CD14-positive monocyte (primary cell): ENCODE results near the gene PIK3C2B. TPM values are rescaled to one million over a fixed set of nuclear protein-coding genes. Genes with fewer than 3 reads are reported as not detected.

Experiments
- DNase-seq, 3 donors: peaks; one replicate each; pipeline ENCODE4 v3.0.0-alpha.2; 2011 to 2022
- H2AFZ ChIP-seq: 2 replicates; pipeline ENCODE4 v1.6.0; 2012; ENCODE audit warnings: mild to moderate bottlenecking, low read depth, low read length, inconsistent platforms; ENCODE audit not compliant: insufficient read depth, poor library complexity, severe bottlenecking
- H3K27ac ChIP-seq, 2 donors: 1 replicate in 1 of 2; 2 replicates in 1 of 2; pipeline ENCODE4 v1.5.1; 2012 to 2013; ENCODE audit warnings: low read length in 2 of 2, control low read depth in 1 of 2, inconsistent platforms in 1 of 2, low read depth in 1 of 2, mild to moderate bottlenecking in 1 of 2
- H3K27me3 ChIP-seq, 2 donors: one replicate each; pipeline versions ENCODE4 v1.6.0 to v1.6.1; 2011 to 2013; ENCODE audit warnings: low read length in 2 of 2; ENCODE audit not compliant: control insufficient read depth in 2 of 2, insufficient read depth in 2 of 2
- H3K36me3 ChIP-seq, 2 donors: replicated peaks in 1 of 2; 1 replicate in 1 of 2; 2 replicates in 1 of 2; pipeline versions ENCODE4 v1.5.1 to v1.6.1; 2012 to 2013; ENCODE audit warnings: low read length in 2 of 2, control low read depth in 1 of 2, inconsistent platforms in 1 of 2, mild to moderate bottlenecking in 1 of 2; ENCODE audit not compliant: insufficient read depth in 2 of 2, control insufficient read depth in 1 of 2
- H3K4me1 ChIP-seq, 2 donors: 1 replicate in 1 of 2; 2 replicates in 1 of 2; pipeline versions ENCODE4 v1.5.1 to v1.6.1; 2012 to 2013; ENCODE audit warnings: low read length in 2 of 2, control low read depth in 1 of 2, inconsistent platforms in 1 of 2, mild to moderate bottlenecking in 1 of 2, moderate library complexity in 1 of 2; ENCODE audit not compliant: insufficient read depth in 2 of 2, control insufficient read depth in 1 of 2
- H3K4me2 ChIP-seq: replicated peaks from 2 replicates; pipeline ENCODE3; 2012; ENCODE audit warnings: low read length, moderate library complexity, mild to moderate bottlenecking; ENCODE audit not compliant: poor library complexity, severe bottlenecking; ENCODE audit errors: extremely low read depth
- H3K4me3 ChIP-seq, 3 experiments: fragments of 200-600 bp in 1 of 3; sonication (generic) in 1 of 3; replicated peaks in 1 of 3; 1 replicate in 2 of 3; 2 replicates in 1 of 3; pipeline ENCODE4 v1.5.1; 2011 to 2013; ENCODE audit warnings: low read length in 3 of 3, mild to moderate bottlenecking in 3 of 3, control low read depth in 2 of 3, low read depth in 2 of 3, inconsistent platforms in 1 of 3, moderate library complexity in 1 of 3
- H3K79me2 ChIP-seq: 2 replicates; pipeline ENCODE4 v1.6.0; 2012; ENCODE audit warnings: mild to moderate bottlenecking, control low read depth, inconsistent platforms, low read length, moderate library complexity; ENCODE audit not compliant: insufficient read depth
- H3K9ac ChIP-seq: 2 replicates; pipeline ENCODE4 v1.6.0; 2017; ENCODE audit warnings: low read length, mild to moderate bottlenecking; ENCODE audit not compliant: insufficient read depth, poor library complexity, severe bottlenecking
- H3K9me3 ChIP-seq, 2 donors: replicated peaks in 1 of 2; 1 replicate in 1 of 2; 2 replicates in 1 of 2; pipeline versions ENCODE4 v1.5.1 to v1.6.1; 2012 to 2013; ENCODE audit warnings: low read length in 2 of 2, control low read depth in 1 of 2; ENCODE audit not compliant: control insufficient read depth in 1 of 2, insufficient read depth in 1 of 2
- H4K20me1 ChIP-seq: 2 replicates; pipeline ENCODE4 v1.6.0; 2012; ENCODE audit warnings: mild to moderate bottlenecking, low read length, control low read depth, moderate library complexity; ENCODE audit not compliant: insufficient read depth
- H3K27ac Mint-ChIP-seq, 7 donors: one replicate each; pipeline ENCODE4 v1.8.0; 2020; ENCODE audit warnings: mild to moderate bottlenecking in 7 of 7, mixed read lengths in 7 of 7, moderate library complexity in 6 of 7, inconsistent platforms in 2 of 7
- H3K27me3 Mint-ChIP-seq, 3 donors: one replicate each; pipeline ENCODE4 v1.8.0; 2021 to 2022; ENCODE audit warnings: low read depth in 3 of 3, mild to moderate bottlenecking in 3 of 3, mixed read lengths in 3 of 3, moderate library complexity in 3 of 3, inconsistent platforms in 1 of 3
- H3K36me3 Mint-ChIP-seq, 2 donors: one replicate each; pipeline ENCODE4 v1.8.0; 2020; ENCODE audit warnings: mixed read lengths in 2 of 2, inconsistent platforms in 1 of 2, mild to moderate bottlenecking in 1 of 2
- H3K4me1 Mint-ChIP-seq: one replicate; pipeline ENCODE4 v1.8.0; 2020; ENCODE audit warnings: mild to moderate bottlenecking, mixed read lengths
- H3K4me3 Mint-ChIP-seq, 2 donors: one replicate each; pipeline ENCODE4 v1.8.0; 2020; ENCODE audit warnings: mild to moderate bottlenecking in 2 of 2, mixed read lengths in 2 of 2, moderate library complexity in 1 of 2
- H3K9me3 Mint-ChIP-seq, 7 donors: one replicate each; pipeline ENCODE4 v1.8.0; 2020 to 2022; ENCODE audit warnings: mixed read lengths in 7 of 7, mild to moderate bottlenecking in 6 of 7, moderate library complexity in 6 of 7, inconsistent platforms in 2 of 7
- CTCF ChIP-seq: fragments of 200-600 bp; IDR thresholded peaks from one replicate; pipeline ENCODE4 v1.8.0; 2022; ENCODE audit warnings: antibody characterized with exemption, mild to moderate bottlenecking
- WGBS: methylation state at CpG from one replicate; pipeline ENCODE4 v1.1.5; 2013; ENCODE audit warnings: missing lambda C conversion rate; ENCODE audit not compliant: insufficient coverage; 5-methylcytosine and 5-hydroxymethylcytosine counted together
- intact Hi-C, 2 donors: fragments of 100-400 bp; cut with micrococcal nuclease; formaldehyde crosslinking; loops; one replicate each; pipeline versions ENCODE4 v1.15.0 to v1.15.1; 2023
- polyA plus RNA-seq, 3 donors: library from polyadenylated mRNA; depleted of rRNA in 1 of 3; unstranded in 2 of 3; stranded (reverse) in 1 of 3; fragments of 300-500 nt in 2 of 3; fragments of >200 nt in 1 of 3; fragmentation: Illumina TruSeq in 2 of 3; gene quantifications; 1 replicate in 2 of 3; 2 replicates in 1 of 3; pipeline ENCODE4 v1.2.3, GENCODE V29; 2012 to 2021

PIK3C2B gene
- polyA plus RNA-seq, 3 donors, result 0.04 to 1.4 TPM; not detected in 1

DNA sequence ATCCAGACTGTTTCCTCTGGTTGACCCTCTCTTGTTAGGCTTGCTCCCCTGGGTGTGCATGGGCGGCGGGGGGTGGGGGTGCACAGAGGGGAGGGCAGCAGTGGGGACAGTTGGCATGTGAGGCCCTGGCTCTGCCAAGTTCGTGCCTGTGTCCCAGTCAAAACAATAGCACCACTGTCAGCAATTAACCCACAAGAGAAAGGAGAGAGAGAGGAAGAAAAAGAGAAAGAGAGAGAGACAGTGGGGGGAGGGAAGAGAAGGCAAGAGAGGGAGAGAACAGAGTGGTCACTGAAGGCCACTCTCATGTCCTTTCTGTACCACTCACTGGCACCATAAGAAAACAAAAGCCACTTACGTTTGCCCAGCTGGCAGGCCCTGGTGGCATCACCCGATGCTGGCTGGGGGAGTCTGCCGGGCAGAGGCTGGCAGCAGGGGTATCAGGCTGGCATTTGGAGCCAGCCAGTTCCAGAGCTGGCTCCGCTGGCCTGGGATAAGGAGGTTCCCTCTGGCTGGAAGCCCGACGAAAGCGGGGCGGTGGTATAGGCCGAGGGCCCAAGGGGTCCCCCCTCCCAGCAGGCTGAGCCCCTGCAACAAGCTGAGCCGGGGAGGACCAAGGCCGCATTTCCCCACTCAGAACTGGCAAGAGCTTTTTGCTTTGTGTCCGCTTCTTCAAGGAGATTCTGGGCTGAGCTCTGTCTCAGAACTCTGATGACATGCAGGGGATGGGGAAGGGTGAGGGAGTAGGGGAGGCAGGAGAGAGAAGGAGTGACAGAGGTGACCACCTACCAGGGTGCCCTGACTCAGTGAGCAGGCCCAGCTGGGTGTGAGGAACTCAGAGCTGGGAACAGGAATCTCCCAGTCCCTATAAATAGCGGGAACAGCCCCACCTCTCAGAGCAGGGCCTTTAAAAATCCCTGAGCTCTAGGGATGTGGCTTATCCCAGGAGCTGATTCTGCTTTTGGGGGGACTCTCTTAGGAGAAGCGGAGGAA is 27.9 kb downstream of the PIK3C2B start:
- Histone ChIP-seq H3K4me3 (no peak overlapping the region), H3K79me2 (no peaks in the 10 kb centered on the region), H3K36me3 (no peaks in the 10 kb centered on the region), H4K20me1 (no peaks in the 10 kb centered on the region), H2AFZ (peak overlapping the region; percentile 74), H3K9me3 (no peaks in the 10 kb centered on the region), H3K27ac (no peak overlapping the region), H3K27me3 (no peaks in the 10 kb centered on the region), H3K4me2 (no peak overlapping the region), H3K9ac (no peak overlapping the region), H3K4me1 (peaks cover 14 to 16% of the 10 kb centered on the region in 2 donors)
- Mint-ChIP-seq H3K9me3 (no peaks in the 10 kb centered on the region), H3K4me1 (peaks cover 25% of the 10 kb centered on the region), H3K36me3 (peaks cover 12 to 14% of the 10 kb centered on the region in 2 donors), H3K27me3 (peaks cover 0 to 5% (median 5%) of the 10 kb centered on the region in 3 donors), H3K27ac (peak overlapping the region in 3 of 7 donors; percentile 5 to 68 (median 41)), H3K4me3 (no peak overlapping the region)
- 95% methylated on average over 11 of the region's 17 CpGs for WGBS
- TF ChIP-seq CTCF, result no peak
- DNase-seq, result no peak
- intact Hi-C loops, result no loop called here

DNA sequence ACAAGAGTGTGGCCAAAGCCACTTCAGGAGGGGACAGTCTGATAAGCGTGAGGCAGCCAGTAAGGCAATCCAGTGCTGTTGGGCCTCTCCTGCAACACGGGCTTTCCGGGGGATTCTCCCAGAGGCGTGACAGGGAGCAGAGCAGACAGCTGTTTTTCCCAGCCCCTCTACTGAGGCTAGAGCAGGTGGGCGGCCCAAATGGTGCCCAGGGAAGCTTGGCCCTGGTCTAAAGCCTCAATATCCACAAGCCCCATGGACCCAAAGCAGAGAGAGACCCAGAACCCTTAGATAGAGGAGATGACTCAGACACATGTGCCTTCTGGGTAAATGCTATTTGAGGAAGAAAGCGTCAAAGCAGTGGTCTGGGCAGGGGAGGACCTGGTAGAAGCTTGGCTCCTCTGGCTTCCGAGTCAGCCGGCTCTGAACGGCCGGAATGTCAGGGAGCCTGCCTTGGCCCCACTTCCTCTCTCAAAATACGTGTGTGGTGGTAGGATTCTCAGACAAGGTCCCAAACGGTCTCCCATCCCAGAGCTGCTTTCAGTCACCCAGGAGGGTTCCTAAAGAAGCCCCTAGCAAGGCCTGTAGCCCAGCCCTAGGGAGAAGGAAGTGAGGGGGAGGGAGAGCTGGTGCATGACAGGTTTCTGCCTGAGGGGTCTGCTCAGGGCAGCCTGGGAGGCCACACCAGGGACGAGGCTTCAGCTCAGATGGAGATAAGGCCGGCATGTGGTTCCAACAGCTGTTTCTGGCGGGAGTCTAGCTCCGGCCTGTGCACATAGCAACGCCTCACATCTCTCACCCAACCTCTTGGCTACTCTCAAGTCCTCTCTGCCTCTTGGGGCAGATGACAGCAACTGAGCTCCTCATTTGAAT is 28.8 kb downstream of the PIK3C2B start:
- Histone ChIP-seq H3K9me3 (no peaks in the 10 kb centered on the region), H3K4me3 (no peak overlapping the region), H3K36me3 (no peaks in the 10 kb centered on the region), H3K4me1 (peaks cover 23 to 25% of the 10 kb centered on the region in 2 donors), H3K27me3 (no peaks in the 10 kb centered on the region), H3K79me2 (no peaks in the 10 kb centered on the region), H3K4me2 (peak overlapping the region; percentile 40), H2AFZ (peak overlapping the region; percentile 74), H3K27ac (peak overlapping the region in 1 of 2 donors; percentile 15), H3K9ac (no peak overlapping the region), H4K20me1 (no peaks in the 10 kb centered on the region)
- peak overlapping the region; percentile 37 to 53 for H3K4me3 Mint-ChIP-seq
- peak; percentile 57 to 83 (median 66) for DNase-seq
- H3K9me3 Mint-ChIP-seq, result no peaks in the 10 kb centered on the region
- intact Hi-C loops, result no loop called here
- no peak for TF ChIP-seq CTCF
- H3K27me3 Mint-ChIP-seq, result peaks cover 0 to 5% (median 5%) of the 10 kb centered on the region in 3 donors
- H3K27ac Mint-ChIP-seq, result peak overlapping the region in 4 of 7 donors; percentile 47 to 89 (median 56)
- peaks cover 14 to 15% of the 10 kb centered on the region in 2 donors for H3K36me3 Mint-ChIP-seq
- 21% methylated on average over 5 of the region's 17 CpGs for whole genome bisulfite sequencing
- H3K4me1 Mint-ChIP-seq, result peaks cover 34% of the 10 kb centered on the region
